PC-3 (cell line): ENCODE measurements around the gene ZBTB7C. TPM values are rescaled to one million over a fixed set of nuclear protein-coding genes. Genes with fewer than 3 reads are reported as not detected.

ENCODE experiments used
- ATAC-seq: fragments of 200-7000 bp; cut with Tn5 transposase; 2 replicates; pipeline ENCODE4 v1.9.1; 2020; ENCODE audit warnings: mild to moderate bottlenecking, moderate library complexity
- BruUV-seq: library from RNA; stranded (reverse); fragments of 400-500 nt; replicated peaks from 2 replicates; lab custom pipeline; 2021; lab: Mats Ljungman, UMichigan
- CTCF ChIA-PET: fragments of 300-600 bp; sonication (Branson Sonifier 250); formaldehyde crosslinking; loops from one replicate; lab custom pipeline; 2022; ENCODE audit warnings: antibody characterized with exemption; lab: Charles Lee
- POLR2A ChIA-PET: fragments of 300-600 bp; sonication (Branson Sonifier 250); formaldehyde crosslinking; loops from one replicate; lab custom pipeline; 2022; ENCODE audit warnings: antibody characterized with exemption; ENCODE audit not compliant: unreplicated experiment; lab: Charles Lee
- DNase-seq: peaks from one replicate; pipeline ENCODE4 v3.0.0-alpha.2; 2015
- H2AFZ ChIP-seq: fragments of 300-600 bp; sonication (generic); 2 replicates; pipeline ENCODE4 v1.6.0; 2016; ENCODE audit warnings: antibody characterized with exemption, low read length
- H3F3A ChIP-seq: fragments of 300-600 bp; sonication (generic); one replicate; pipeline ENCODE4 v1.6.0; 2017; ENCODE audit warnings: antibody characterized with exemption, low read length, control low read depth, mild to moderate bottlenecking; ENCODE audit not compliant: unreplicated experiment
- H3K27ac ChIP-seq: fragments of 300-600 bp; sonication (generic); 2 replicates; pipeline ENCODE4 v1.5.1; 2016; ENCODE audit warnings: mild to moderate bottlenecking, low read length
- H3K27me3 ChIP-seq: fragments of 300-600 bp; sonication (generic); 2 replicates; pipeline ENCODE4 v1.6.1; 2016; ENCODE audit warnings: low read length, mixed read lengths
- H3K36me3 ChIP-seq: fragments of 300-600 bp; sonication (generic); 2 replicates; pipeline ENCODE4 v1.6.1; 2016; ENCODE audit warnings: low read depth, mixed run types, low read length, mixed read lengths
- H3K4me1 ChIP-seq: fragments of 300-600 bp; sonication (generic); 2 replicates; pipeline ENCODE4 v1.5.1; 2016; ENCODE audit warnings: low read length; ENCODE audit not compliant: insufficient read depth
- H3K4me2 ChIP-seq: fragments of 300-600 bp; sonication (generic); 2 replicates; pipeline ENCODE4 v1.6.0; 2016; ENCODE audit warnings: low read length
- H3K4me3 ChIP-seq: fragments of 300-600 bp; sonication (generic); 2 replicates; pipeline ENCODE4 v1.5.1; 2016; ENCODE audit warnings: mild to moderate bottlenecking, low read length, mixed read lengths
- H3K79me2 ChIP-seq: fragments of 300-600 bp; sonication (generic); 2 replicates; pipeline ENCODE4 v1.6.1; 2017; ENCODE audit warnings: low read length, mixed read lengths
- H3K9ac ChIP-seq: fragments of 300-600 bp; sonication (generic); 2 replicates; pipeline ENCODE4 v1.6.0; 2016; ENCODE audit warnings: mild to moderate bottlenecking, low read length
- H3K9me2 ChIP-seq: fragments of 300-600 bp; sonication (generic); replicated peaks from 2 replicates; pipeline ENCODE4 v1.6.1; 2016; ENCODE audit warnings: mixed run types, low read length, mixed read lengths
- H3K9me3 ChIP-seq: fragments of 300-600 bp; sonication (generic); 2 replicates; pipeline ENCODE4 v1.6.1; 2016; ENCODE audit warnings: low read length, mixed read lengths
- H4K20me1 ChIP-seq: fragments of 300-600 bp; sonication (generic); 2 replicates; pipeline ENCODE4 v1.6.1; 2016; ENCODE audit warnings: low read length, mixed read lengths
- EZH2 ChIP-seq: fragments of 300-600 bp; sonication (generic); IDR thresholded peaks from one replicate; pipeline ENCODE4 v1.6.1; 2017; ENCODE audit warnings: antibody characterized with exemption, mild to moderate bottlenecking, low read length; ENCODE audit not compliant: unreplicated experiment
- EZH2phosphoT487 ChIP-seq: fragments of 300-600 bp; sonication (generic); IDR thresholded peaks from 2 replicates; pipeline ENCODE4 v1.6.1; 2018; ENCODE audit warnings: mild to moderate bottlenecking, antibody characterized with exemption, low read length, borderline replicate concordance
- intact Hi-C: fragments of 100-400 bp; cut with micrococcal nuclease; formaldehyde crosslinking; loops from 2 replicates; pipeline ENCODE4 v1.9.0; 2023
- total RNA-seq: library from RNA; depleted of rRNA; stranded (reverse); fragments of >200 nt; gene quantifications from 2 replicates; pipeline ENCODE4 v1.2.3, GENCODE V29; 2014
- TF ChIP-seq, protein P1 (sequence below): fragments of 300-600 bp; sonication (generic); conservative IDR thresholded peaks from 2 replicates; pipeline ENCODE4 v1.5.1; 2017; ENCODE audit warnings: antibody characterized with exemption, low read depth, mild to moderate bottlenecking, low read length

ZBTB7C gene
- total RNA-seq, 1 experiment from 2014 or later, result 1.3 TPM

DNA sequence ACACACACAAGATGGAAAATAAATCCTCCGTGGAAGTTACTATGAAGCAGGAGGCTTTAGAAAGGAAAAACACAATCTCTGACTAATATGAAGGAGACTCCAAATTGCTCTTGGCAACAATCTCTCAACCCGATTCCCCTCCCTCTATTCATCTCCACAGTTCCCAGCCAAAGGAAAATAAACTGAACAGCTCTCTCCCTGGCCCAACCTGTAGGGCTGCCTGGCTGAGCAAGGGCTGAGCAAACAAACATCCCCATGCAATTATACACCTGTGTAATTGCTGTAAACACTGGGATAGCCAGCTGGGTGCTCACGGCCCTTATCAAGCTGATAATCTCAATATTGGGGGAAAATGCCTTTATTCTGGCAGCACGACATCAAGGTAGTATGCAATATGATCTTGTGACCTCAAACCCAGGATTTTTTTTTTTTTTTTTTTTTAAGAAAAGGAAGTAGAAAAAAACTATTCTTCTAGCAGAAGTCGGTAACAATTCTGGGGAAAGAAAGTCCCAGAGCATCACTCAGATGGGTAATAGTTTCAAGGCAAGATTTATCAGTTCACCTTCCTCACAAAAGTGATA is 275.4 kb downstream of the ZBTB7C start:
- no peak for TF ChIP-seq EZH2
- TF ChIP-seq EZH2phosphoT487, result no peak
- TF ChIP-seq, protein P1, sequence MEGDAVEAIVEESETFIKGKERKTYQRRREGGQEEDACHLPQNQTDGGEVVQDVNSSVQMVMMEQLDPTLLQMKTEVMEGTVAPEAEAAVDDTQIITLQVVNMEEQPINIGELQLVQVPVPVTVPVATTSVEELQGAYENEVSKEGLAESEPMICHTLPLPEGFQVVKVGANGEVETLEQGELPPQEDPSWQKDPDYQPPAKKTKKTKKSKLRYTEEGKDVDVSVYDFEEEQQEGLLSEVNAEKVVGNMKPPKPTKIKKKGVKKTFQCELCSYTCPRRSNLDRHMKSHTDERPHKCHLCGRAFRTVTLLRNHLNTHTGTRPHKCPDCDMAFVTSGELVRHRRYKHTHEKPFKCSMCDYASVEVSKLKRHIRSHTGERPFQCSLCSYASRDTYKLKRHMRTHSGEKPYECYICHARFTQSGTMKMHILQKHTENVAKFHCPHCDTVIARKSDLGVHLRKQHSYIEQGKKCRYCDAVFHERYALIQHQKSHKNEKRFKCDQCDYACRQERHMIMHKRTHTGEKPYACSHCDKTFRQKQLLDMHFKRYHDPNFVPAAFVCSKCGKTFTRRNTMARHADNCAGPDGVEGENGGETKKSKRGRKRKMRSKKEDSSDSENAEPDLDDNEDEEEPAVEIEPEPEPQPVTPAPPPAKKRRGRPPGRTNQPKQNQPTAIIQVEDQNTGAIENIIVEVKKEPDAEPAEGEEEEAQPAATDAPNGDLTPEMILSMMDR, result no peak
- Histone ChIP-seq H3K27me3 (no peaks in the 10 kb centered on the region), H3K4me2 (0 out of 2 replicates have a peak overlapping the region, but pooled peaks have one; percentile 28), H3K36me3 (no peaks in the 10 kb centered on the region), H4K20me1 (no peaks in the 10 kb centered on the region), H3K4me1 (peaks cover 25% of the 10 kb centered on the region), H3K4me3 (no peak overlapping the region), H3K27ac (peak overlapping the region; percentile 43), H3K79me2 (no peaks in the 10 kb centered on the region), H2AFZ (no peak overlapping the region), H3K9ac (no peak overlapping the region), H3K9me3 (no peaks in the 10 kb centered on the region), H3K9me2 (no peaks in the 10 kb centered on the region), H3F3A (no peaks in the 10 kb centered on the region)
- ChIA-PET CTCF (no interaction called here), POLR2A (no interaction called here)
- no TSS peak for BruUV-seq
- peak; percentile 64 for DNase-seq
- peak; percentile 64 for ATAC-seq
- intact Hi-C loops, result loop anchor here (10.0 kb wide), 1 partner anchor 99 kb away; no protein-coding TSS in a partner anchor

DNA sequence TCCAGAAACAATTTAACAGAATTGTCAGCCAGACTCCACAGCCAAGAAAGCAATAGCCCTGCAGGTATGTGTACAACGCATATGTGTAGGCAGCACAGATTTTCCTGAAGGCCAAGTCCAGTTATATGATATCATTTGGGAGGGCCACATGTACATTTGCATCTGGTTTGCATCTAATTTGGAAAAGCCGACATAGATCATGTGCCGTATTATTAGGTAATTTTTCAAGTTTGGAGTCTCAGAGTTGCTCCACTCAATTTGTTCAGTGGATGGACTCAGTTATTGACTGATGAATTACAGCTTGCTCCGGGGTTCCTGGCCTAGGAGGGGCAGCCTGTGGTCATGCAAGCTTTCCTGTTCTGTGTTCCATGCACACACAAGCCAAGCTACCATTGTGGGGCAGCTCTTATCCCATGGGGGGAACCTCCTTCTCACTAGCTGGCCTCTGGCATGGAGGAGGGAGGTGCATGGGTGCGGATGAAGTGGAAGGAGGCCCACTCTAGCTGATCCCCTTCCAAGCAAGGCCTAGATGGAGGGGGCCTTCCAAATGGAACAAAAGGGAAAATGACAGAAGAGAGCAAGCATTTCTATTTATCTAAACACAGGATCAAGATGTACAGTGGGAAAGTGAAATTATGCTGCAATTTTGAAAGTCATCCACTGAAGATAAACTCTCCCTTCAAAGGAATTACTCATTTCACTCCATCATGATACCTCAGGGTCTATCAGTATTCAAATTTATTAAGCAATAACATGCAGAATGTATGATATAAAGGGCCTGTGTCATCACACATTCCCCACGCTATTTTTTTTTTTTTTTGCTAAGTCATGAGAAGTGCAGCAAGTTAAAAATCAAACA is 276.2 kb downstream of the ZBTB7C start:
- Histone ChIP-seq H3K4me2 (peak overlapping the region; percentile 28; the same call in 1 of the 2 replicates), H3K9me2 (no peaks in the 10 kb centered on the region), H3K9me3 (no peaks in the 10 kb centered on the region), H3K9ac (no peak overlapping the region), H3F3A (no peaks in the 10 kb centered on the region), H3K27ac (peak overlapping the region; percentile 43), H2AFZ (no peak overlapping the region), H4K20me1 (no peaks in the 10 kb centered on the region), H3K4me1 (peaks cover 20% of the 10 kb centered on the region), H3K4me3 (no peak overlapping the region), H3K27me3 (no peaks in the 10 kb centered on the region), H3K36me3 (no peaks in the 10 kb centered on the region), H3K79me2 (no peaks in the 10 kb centered on the region)
- CTCF ChIA-PET, result no interaction called here
- intact Hi-C loops, result loop anchor here (10.0 kb wide), 1 partner anchor 98 kb away; no protein-coding TSS in a partner anchor
- TF ChIP-seq EZH2phosphoT487 (no peak), EZH2 (no peak)
- TF ChIP-seq, protein P1, result no peak
- ATAC-seq (no peak), DNase-seq (no peak)
- no TSS peak for BruUV-seq
- POLR2A ChIA-PET, result no interaction called here
